AG08396 (cell line): ENCODE data around the gene CNTN3.

Experiments
- DNase-seq: peaks from one replicate; pipeline ENCODE4 v3.0.0; 2012; ENCODE audit warnings: low spot score, mixed read lengths

Gene CNTN3

DNA sequence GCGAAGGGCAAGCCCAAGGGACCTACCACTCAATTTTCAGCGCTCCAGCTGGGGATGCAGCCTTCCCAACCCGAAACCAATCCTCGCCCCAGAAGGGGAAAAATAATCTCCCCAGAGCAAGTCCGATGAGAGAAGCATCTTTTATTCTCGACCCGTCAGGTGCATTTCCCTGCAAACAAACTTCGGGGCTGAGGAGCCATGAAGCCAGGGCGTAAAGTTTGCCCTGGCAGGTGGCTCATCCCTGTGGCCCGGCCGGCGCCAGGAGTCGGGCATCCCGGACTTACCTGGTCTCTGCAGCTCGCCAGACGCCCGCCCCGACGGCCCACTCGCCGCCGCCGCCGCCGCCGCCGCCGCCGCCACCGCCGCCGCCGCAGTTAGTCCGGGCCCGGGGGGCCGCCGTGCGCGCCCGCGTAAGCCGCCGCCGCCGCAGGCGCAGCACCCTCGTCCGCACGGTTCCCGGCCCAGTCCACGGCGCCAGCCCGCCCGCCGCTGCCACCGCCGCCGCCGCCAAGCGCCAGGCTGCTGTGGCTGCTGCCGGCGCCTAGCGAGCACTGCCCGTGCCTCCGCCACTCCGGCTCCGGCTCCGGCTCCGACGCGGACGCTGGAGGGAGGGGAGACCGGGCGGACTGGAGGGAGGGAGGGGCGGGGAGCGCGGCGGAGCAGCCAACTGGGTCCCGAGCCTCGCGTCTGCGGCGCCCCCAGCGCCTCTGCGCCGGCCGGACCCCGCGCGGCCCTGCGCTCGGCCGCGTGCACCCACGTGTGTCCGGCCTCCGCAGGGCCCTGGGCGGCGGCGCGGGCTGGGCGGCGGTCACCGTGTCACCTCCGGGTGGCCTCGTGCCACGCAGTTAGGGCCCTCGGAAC lies at the start of gene CNTN3:
Gene CNTN3 (minus strand): TSS at position 553 of the 861 bp plus-strand sequence. CDS start 93,547 bp downstream, outside the sequence.
- DNase-seq: peak; percentile 56

DNA sequence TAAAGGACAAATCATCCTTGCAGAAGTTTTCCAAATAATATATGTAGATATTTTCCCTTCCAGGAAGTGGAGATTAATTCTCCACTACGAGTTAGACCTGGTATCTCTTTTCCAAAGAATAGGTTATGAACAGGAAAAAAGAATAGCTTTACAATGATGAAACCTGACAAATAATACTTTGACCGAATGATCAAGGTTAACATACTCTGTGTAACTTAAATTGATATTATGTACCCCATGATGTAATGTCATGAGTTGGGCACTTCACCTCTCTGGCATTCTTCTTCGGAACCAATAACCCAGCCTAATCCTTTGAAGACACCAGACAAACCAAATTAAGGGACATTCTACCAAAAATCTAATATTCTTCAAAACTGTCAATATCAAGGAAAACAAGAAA lies 48.7 kb upstream of the CNTN3 start:
- no peak for DNase-seq

DNA sequence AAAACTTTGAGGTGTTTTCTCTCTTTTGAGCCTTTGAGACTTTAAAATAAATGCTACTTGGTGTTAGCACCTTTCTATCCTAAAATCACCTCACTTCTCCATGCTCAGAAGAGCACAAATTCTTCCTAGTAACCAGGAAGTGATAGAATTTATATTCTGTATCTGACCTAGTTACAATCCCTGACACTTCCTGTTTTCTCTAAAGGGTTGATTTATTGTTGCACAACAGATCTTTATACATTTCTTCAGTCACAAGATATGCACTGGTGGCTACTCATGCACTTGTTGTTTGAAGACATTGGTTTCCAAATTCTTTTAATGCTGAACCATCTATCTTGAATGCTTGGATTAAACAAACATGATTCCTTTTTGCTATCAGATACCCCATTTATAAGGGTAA lies 47.2 kb upstream of the CNTN3 start:
- no peak for DNase-seq

DNA sequence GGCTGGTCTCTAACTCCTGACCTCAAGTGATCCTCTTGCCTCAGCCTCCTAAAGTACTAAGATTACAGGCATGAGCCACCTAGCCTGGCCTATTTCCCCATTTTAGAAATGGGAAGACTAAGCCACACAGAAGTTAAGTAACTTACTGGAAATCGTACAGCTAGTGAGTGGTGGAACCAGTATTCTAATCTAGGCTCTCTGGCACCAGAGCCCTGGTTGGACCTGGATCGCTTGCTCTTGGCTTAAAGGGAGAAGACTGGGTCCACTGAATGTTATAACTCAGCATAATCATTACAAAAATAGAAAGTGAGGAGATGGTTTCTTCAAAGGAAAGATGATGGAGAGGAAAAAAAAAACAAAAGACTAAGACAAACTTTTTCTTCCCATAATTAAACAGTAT lies 37.4 kb upstream of the CNTN3 start:
- DNase-seq: no peak

DNA sequence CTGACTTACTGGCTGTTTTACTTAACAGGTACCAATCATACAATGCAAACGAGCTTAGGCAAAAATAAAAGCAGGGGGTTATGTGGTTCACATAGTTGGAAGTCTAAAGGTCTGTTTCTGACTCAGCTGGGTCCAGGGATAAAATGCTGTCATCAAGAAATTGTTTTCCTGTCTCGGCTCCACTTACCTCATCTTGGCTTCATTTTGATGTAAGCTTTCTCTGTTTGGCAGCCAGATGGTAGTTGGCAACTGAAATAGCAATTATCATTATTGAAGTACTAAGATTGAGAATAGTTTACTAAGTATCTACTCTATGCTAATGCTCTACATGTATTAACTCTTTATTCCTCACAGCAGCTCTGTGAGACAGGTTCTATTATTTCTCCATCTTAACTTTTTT lies 36.8 kb upstream of the CNTN3 start:
- DNase-seq: no peak

DNA sequence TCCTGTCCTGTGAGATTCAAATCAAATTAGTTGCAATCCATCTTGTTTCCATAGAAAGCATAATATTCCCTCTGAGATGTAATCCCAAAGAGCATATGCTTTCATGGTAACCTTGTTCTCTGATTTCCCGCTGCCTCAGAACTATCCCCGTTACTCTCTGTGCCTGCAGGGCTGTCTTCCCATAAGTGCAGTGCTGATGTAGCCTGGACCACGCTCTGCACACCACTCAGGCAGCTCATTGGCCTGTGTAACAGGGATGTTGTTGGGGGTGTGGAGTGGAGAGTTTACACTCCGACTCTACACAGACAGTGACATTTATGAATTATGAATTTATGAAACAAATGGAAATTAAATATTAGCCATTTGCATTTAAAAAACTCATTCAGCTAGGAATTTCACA lies 33.6 kb upstream of the CNTN3 start:
- no peak for DNase-seq

DNA sequence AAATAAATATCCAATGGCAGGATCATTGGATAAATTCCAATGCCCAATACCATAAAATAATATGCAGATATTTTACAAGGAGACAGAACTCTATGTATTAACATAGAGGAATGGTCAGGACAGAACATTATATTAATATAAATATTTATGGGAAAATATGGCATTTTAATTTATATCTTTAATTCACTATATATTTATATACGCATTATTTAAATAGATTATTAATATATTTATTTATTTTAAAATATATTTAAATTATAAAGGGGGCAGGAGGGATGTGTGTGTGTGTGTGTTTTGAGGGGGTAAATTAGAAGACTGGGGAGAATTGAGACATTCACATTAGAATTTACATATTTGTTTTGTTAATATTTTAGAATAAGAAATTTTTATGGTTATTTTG lies 31.6 kb upstream of the CNTN3 start:
- DNase-seq: no peak

DNA sequence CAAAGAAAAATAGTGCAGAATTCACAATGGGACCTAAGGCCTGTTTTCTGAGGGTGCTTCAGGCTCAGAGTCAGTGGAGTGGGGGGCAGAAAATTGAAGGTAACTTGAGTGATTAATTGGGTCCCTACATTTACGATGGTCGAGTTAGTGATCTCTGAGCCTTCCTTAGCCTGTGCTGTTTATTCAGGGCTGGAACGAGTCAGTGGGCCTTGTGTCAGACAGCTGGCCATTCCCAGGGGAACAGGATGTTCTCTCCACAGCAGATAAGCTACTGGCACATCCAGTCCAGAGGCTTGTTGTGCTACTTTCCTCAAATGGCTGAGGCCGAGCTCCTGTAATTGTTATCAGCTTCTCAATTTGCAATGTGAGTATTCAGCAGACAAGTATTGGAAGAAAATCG lies 29.2 kb upstream of the CNTN3 start:
- no peak for DNase-seq

DNA sequence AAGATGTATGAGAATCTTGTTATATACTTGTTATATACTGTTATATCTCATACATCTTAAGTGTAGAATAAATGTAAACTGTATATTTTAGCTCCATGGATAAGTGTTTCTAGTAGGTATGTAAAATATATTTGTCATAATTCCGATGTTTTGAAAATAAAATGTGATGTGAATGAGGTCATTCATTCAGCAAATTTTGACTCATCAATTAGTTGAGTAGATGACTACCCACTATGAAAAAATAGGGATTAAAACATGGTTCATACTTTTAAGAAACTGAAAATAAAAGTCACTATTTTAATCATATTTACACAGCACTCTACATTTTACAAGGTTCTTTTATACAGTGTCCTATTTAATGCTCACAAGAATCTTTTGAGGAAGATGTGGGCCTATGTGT lies 28.4 kb upstream of the CNTN3 start:
- DNase-seq: no peak

DNA sequence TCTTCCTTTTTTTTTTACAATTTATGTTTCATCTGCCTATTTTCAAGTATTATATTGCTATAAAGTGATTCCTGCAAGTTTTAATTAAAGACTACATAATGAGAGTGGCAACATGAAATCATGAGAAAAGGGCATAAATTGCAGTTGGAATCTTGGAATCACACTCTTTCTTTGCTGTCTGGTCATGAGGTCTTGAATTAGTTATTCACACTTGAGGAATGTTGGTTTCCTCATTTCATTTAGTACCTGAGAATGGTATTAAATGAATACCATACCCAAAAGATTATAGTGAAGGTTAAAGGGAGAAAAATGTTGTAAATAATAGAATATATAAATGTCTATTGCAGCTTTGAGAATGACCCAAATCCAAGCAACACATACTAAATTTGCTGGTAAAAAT lies 25.8 kb upstream of the CNTN3 start:
- DNase-seq: no peak

DNA sequence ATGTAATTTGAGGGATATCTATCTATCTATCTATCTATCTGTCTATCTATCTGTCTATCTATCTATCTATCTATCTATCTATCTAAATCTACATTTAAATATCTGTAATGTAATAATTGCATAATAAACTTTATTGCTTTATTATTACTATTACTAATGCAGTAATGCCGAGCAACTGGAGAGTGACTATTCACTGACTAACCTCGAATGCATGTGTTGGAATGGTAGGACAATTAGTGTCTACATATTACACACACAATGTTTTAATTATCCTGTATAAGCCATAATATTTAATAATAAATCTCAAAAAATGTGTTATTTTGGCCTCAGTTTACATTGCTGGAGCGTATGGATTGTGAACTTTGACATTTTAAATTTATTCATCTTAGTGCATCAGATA lies 25.2 kb upstream of the CNTN3 start:
- DNase-seq: no peak

DNA sequence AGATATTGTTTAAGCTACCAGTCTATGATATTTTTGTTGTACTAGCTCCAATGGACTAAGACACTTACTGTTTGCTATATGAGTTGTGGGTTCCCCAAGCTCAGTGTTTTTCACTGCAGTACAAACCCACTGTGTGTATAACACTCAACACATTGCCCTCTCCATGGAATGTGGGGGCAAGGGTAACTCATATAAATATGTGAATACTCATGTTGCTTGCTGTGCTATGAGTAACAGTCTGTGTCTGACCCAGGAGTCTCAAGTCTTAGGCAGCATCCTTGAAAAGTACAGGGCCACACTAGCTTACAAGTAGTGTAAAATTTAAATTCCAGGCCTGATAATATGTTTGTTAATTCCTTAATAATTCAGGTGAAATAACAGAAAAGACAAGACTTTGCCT lies 22.5 kb upstream of the CNTN3 start:
- DNase-seq: peak; percentile 15

DNA sequence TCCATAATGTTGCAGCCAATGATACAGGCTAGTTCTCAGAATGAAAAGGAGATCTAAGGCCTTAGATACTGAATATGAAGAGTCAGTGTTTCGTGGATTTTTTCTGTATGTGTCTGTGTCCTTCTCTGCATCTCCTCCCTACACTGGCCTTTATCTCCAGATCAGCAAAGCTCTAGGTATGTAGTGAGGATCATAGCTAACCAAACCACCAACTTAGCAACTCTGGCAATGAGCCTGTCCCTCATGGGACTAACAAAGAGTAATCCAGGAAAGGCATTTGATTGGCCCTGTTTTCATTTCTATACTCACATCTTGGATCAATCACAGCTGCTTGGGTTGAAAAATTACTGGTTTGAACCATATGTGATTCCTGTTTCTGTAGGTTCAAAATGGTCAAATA lies 18.6 kb upstream of the CNTN3 start:
- no peak for DNase-seq

DNA sequence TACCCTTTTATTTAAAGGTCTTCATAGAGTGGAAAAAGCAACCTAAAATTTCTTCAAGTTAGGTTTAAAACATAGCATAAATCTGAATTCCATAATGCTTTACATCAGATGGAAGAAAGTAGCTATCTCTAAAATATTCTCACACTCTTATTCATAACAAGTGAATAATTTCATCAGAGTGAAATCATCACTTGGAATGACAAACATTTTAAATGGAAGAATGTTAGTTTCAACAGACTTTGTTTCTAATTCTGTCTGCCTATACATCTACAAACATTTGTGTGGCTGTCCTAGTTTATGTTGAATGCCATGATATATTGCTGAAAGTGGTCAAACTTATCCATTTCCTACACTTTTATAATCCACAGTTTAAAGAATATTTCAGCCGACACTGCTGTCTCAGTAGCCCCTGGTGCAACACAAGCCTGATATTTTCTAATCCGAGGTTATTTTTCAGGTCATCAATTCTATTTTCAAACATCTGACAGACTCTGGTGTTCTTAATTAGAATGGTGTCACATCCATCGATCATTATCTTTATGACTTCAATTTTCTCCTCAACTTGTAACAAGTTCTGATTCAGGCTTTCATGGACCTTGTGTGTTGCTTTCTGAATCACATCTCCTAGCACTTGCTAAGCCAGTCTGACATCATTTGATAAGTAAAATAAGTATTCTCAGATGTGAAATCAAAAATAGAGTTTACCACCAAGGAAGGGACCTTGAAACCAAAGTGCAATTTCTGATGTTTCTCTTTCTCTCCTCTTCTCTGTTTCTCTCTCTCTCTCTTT lies 17.1 kb upstream of the CNTN3 start:
- DNase-seq: no peak

DNA sequence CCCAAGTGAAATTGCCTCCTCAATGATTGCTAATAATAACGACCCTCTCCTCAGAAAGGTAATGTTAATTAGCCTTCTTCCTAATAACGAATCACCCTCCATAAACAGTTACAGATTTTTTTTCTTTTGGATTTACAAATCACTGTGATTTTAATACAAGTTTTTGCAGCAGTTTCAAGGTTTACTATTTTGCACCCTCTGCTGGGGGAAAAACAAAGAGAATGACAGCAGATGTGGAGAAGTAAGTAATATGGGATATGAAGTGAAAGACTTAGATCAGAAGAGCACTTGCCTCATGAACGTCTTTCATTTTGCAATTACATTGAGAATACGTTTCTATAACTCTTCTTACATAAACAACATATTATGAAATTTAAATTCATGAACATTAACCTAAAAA lies 16.1 kb upstream of the CNTN3 start:
- DNase-seq: no peak

DNA sequence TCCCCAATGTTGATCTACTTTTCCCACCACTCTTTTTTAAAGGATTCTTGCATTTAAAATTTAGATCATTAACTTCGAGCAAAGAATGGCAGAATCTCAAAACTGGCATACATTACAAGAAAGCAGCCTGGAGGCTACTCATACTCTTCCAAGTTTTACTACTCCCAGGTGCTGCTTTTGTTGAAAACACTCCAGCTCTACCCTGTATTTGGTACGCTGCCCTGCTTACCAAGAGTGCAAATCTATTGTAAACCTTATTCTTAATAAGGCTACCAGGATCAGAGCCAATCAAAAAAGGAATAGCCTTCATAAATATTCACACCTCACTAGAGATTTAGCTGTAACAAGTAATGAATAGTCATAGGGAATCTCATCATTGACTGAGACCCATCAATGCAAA lies 11.6 kb upstream of the CNTN3 start:
- DNase-seq: no peak

DNA sequence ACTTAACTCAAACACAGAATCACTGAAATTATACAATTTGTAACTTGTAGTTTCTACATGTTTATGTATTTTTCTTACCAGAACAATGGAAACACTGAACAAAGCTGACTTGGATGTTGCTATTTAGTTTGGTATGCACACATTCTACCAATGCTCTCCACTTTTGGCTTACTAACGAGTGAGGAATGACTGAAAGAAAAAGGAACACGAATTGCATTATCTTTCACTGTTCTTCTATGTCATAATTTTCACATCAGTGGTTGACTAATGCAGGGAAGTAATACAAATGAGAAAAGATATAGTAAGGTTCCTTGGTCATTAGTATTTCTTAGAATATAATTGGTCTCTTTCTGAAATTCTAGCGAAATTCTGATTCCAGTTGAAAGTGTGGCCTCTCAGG lies 9.8 kb upstream of the CNTN3 start:
- no peak for DNase-seq

DNA sequence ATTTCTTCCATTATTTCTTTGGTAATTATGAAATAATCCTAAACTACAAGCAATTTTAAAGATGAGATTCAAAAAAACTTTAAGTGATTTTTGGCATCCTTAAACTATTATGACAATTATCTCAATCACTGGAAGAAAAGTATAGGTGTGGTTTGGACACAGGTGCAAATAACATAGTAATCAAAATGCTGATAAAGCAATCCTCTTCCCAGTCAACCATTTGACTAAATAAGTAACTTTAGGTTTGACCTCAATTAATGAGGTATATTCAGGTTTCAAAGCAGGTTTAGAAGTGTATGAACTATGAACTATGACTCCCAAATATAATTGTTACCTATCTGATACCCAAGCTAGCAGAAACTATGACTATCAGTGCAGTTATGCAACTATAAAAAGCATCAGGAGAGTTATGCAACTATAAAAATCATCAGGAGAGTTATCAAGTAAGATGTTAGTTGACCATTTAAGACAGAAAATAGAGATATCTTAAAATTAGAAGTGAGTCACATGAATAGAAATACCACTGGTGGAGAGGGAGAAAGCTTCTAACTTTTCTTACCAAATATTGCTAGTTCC lies 8.9 kb upstream of the CNTN3 start:
- no peak for DNase-seq

DNA sequence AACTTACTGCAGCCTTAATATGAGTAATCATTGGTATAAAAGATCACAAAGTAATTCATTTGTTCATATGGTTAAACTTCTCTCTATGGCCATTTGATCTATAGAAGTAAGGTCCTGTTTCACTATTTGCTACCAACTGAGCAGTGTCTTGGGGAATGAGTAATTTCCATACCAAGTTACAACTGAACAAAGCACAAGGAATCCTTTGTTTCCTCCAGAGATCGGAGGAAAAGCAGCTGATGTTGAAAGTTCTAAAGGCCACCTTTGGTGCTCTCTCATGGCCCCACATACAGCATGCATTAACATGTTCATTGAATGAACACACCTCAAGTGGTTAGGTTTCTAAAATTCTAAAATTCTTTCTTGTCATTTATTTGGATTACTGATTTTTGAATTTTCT lies 7.1 kb upstream of the CNTN3 start:
- DNase-seq: no peak

DNA sequence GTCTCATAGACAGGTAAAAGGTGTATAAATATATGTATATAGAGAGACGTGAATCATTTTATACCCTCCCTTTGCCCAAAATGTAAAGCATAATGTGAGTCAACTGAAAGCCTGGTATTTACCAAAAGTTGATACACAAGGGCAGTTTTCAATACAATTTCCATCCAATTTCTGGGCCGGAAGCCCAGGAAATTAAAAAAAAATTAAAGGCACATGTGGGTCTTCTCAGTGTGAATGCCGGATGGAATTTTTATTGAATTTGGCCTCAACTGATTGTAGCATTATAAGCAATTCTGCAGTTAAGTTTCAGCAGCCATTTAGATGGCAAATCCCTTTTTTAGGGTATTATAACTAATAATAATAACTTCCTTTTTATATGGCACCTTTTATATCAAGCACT lies 3.3 kb upstream of the CNTN3 start:
- no peak for DNase-seq

DNA sequence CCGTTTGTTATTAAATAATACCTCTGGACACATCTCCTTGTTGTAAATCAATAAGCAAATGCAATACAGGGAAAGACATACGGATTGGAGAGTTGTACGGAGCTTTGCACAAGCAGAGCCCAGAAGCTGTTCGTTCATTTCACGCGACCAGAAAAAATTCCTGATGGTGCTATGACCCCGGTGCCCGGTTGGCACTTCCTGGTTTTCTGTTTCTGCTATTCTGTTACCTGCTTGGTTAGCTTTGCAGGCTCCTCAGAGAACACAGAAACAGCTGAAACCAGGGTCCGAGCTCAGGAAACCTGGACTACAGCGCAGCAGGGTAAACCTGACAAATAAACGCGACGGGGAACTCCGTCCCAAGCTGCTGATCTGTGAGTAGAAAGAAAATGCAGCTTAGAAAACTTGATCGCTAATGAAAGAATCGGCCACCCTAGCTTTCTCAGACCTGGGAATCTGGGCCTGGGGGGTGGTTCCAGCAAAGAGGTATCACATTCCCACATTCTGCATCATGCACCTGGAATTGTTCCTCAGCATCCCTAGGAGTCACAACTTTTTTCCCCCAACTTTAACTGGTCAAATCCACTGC lies 845 bp downstream of the CNTN3 start:
- peak; percentile 31 for DNase-seq

DNA sequence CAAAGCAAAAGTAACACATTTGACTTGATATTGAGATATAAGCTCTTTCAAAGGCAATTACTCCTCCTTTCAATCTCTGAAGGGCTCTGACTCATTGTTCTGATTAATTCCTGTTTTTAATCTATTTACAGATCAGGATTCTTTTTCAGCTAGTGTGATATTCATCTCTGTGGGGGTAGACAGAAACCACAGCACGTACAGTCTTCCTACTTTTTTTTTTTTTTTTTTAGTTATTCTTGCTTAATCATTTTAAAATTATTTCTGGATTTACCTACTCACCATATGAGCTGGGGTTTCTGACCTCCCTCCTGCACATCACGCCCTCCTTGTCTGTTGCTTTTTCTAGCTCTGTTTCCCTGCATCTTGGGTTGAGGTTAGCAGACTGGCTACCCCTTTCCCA lies 1.4 kb downstream of the CNTN3 start:
- peak; percentile 27 for DNase-seq

DNA sequence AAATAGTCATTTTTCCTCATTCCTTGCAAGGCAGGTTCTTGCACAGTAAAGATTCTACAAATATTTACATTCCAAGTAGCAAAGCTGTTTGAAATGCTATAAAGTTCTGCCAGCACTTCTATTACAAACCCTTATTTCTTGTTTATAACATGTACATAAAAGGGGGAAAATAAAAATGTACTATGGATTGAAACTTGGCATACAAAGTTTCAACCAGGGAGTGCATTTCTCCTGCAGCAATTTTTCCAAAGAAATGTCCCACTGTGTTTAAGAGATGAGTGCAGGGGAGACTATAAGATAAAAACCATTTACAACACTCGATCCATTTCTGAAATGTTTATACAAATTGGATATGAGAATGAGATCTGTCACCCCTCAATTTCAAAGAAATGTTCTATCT lies 3.3 kb downstream of the CNTN3 start:
- DNase-seq: no peak
